Ovary (tissue), 3 donors: ENCODE data around the gene DGUOK.

ENCODE experiments used
- CTCF ChIP-seq, 3 donors: fragments of 450-650 bp in 2 of 3; fragments of 200-600 bp in 1 of 3; IDR thresholded peaks; one replicate each; pipeline versions ENCODE4 v1.5.1 to v1.8.0; 2016 to 2022; ENCODE audit warnings: antibody characterized with exemption in 3 of 3, mild to moderate bottlenecking in 1 of 3
- EP300 ChIP-seq: sonication (generic); formaldehyde crosslinking; IDR thresholded peaks from one replicate; pipeline ENCODE4 v1.6.1; 2017; ENCODE audit warnings: antibody characterized with exemption
- POLR2A ChIP-seq: fragments of 450-650 bp; IDR thresholded peaks from one replicate; pipeline ENCODE4 v1.6.1; 2017; ENCODE audit warnings: antibody characterized with exemption, mild to moderate bottlenecking, moderate library complexity
- donor health status: DM: no; HTN: no; CAD: no.

GRCh38 chr2:73916666-73917065 lies 10.0 kb upstream of the DGUOK start:
- no peak for TF ChIP-seq CTCF (IDR thresholded peaks at IDR 0.05)
- TF ChIP-seq POLR2A, result no peak
- TF ChIP-seq EP300, result no peak
